ENCODE data around the gene NTN5. TPM values are rescaled to one million over a fixed set of nuclear protein-coding genes. Genes with fewer than 3 reads are reported as not detected.
A peak's percentile ranks its signal among the peaks of the same experiment; 100 is the strongest.

The NTN5 gene
- total RNA-seq, 1 experiment from 2014 or later, result 151 TPM

DNA sequence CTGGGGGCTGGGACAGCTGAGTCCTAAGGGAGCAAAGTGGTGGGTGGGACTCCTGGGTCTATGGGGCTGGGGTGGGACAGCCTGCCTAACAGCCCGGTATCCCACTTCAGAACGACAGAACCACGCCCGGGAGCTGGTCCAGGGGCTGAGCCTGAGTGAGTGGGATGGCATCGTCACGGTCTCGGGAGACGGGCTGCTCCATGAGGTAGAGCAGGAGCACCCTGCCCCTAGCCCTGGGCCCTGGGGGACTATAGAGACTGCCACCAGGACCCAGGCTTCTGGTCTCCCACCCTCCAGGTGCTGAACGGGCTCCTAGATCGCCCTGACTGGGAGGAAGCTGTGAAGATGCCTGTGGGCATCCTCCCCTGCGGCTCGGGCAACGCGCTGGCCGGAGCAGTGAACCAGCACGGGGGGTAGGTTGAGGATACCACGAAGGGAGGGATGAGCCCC lies 44.9 kb downstream of the NTN5 start:
- Histone ChIP-seq H3K27ac (no peak overlapping the region), H3K27me3 (no peaks in the 10 kb centered on the region), H3K4me1 (peaks cover 9% of the 10 kb centered on the region; the same call in 1 of the 2 replicates), H3K36me3 (peaks cover 6% of the 10 kb centered on the region; the same call in 1 of the 2 replicates), H3K4me3 (no peak overlapping the region), H3K9me3 (replicated peaks) (no peaks in the 10 kb centered on the region)
- DNase-seq, result no peak

- no peaks in the 10 kb centered on the region for H3K9me3 ChIP-seq (replicated peaks)
- peaks cover 9% of the 10 kb centered on the region; the same call in 1 of the 2 replicates for H3K4me1 ChIP-seq
- no peaks in the 10 kb centered on the region for H3K27me3 ChIP-seq
- peaks cover 6% of the 10 kb centered on the region; the same call in 1 of the 2 replicates for H3K36me3 ChIP-seq
- DNase-seq, result no peak
- no peak overlapping the region for H3K4me3 ChIP-seq
- H3K27ac ChIP-seq, result no peak overlapping the region
Observed at GRCh38 chr19:48627201-48627864, 45.5 kb downstream of the NTN5 start.

GRCh38 chr19:48625891-48626327 lies 46.9 kb downstream of the NTN5 start:
- peaks cover 6% of the 10 kb centered on the region; the same call in 1 of the 2 replicates for H3K36me3 ChIP-seq
- DNase-seq, result no peak
- no peak overlapping the region for H3K4me3 ChIP-seq
- no peak overlapping the region for H3K27ac ChIP-seq
- no peaks in the 10 kb centered on the region for H3K27me3 ChIP-seq
- H3K4me1 ChIP-seq, result peaks cover 9% of the 10 kb centered on the region; the same call in 1 of the 2 replicates
- no peaks in the 10 kb centered on the region for H3K9me3 ChIP-seq (replicated peaks)

GRCh38 chr19:48624791-48625723 lies 47.8 kb downstream of the NTN5 start:
- peaks cover 6% of the 10 kb centered on the region; the same call in 1 of the 2 replicates for H3K36me3 ChIP-seq
- H3K4me1 ChIP-seq, result peaks cover 9% of the 10 kb centered on the region; the same call in 1 of the 2 replicates
- H3K4me3 ChIP-seq, result peak overlapping the region; percentile 56
- no peaks in the 10 kb centered on the region for H3K27me3 ChIP-seq
- no peak for DNase-seq
- no peak overlapping the region; the same call in 1 of the 2 replicates for H3K27ac ChIP-seq
- no peaks in the 10 kb centered on the region for H3K9me3 ChIP-seq (replicated peaks)

GRCh38 chr19:48624067-48624594 lies 48.7 kb downstream of the NTN5 start:
- no peaks in the 10 kb centered on the region for H3K9me3 ChIP-seq (replicated peaks)
- DNase-seq, result peak; percentile 98
- H3K27ac ChIP-seq, result peak overlapping the region; percentile 84
- peak overlapping the region; percentile 56 for H3K4me3 ChIP-seq
- H3K36me3 ChIP-seq, result no peaks in the 10 kb centered on the region
- H3K4me1 ChIP-seq, result peaks cover 9% of the 10 kb centered on the region; the same call in 1 of the 2 replicates
- no peaks in the 10 kb centered on the region for H3K27me3 ChIP-seq

DNA sequence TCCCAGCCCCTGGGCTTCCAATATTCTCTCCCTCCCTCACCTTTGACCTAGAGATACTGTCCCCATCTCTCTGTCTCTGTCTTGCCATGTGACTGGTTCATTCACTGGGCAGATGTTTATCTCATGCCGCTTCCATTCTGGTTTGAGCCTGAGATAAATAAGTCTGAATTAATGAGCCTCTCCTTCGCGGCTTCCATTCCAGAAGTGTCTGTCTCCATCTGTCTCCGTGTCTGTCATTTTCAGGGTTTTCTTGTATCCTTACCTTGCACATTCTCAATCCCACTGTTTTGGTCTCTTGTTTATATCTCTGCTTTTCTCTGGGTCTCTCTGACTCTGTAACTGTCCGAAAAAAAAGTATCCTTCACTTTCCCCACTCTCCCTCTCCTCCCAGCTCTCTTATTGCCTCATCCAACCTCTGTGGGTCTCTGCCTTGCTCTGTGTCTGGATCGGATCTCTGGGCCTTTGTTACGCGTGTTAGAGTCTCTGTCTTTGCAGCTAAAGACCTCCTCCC lies 49.2 kb downstream of the NTN5 start:
- no peaks in the 10 kb centered on the region for H3K36me3 ChIP-seq
- no peaks in the 10 kb centered on the region for H3K9me3 ChIP-seq (replicated peaks)
- H3K4me3 ChIP-seq, result peak overlapping the region; percentile 56
- peak overlapping the region; percentile 84 for H3K27ac ChIP-seq
- DNase-seq, result peak in 1 of 2 experiments; percentile 40
- H3K27me3 ChIP-seq, result no peaks in the 10 kb centered on the region
- peaks cover 9% of the 10 kb centered on the region; the same call in 1 of the 2 replicates for H3K4me1 ChIP-seq

GRCh38 chr19:48619692-48620585 lies 52.9 kb downstream of the NTN5 start:
- peaks cover 4% of the 10 kb centered on the region; the same call in 1 of the 2 replicates for H3K4me1 ChIP-seq
- peaks cover 35% of the 10 kb centered on the region for H3K36me3 ChIP-seq
- no peak for DNase-seq
- peak overlapping the region; percentile 83 for H3K27ac ChIP-seq
- H3K27me3 ChIP-seq, result no peaks in the 10 kb centered on the region
- no peaks in the 10 kb centered on the region for H3K9me3 ChIP-seq (replicated peaks)
- H3K4me3 ChIP-seq, result peak overlapping the region; percentile 88

GRCh38 chr19:48618916-48619691 lies 53.7 kb downstream of the NTN5 start, which contains the start of the genes RPL18 and SPHK2:
RPL18 (minus strand) TSS chr19:48619178; CDS start chr19:48619143, 35 bp downstream.
SPHK2 (plus strand) TSS chr19:48619506; CDS start chr19:48620515, 1,009 bp downstream.
- no peaks in the 10 kb centered on the region for H3K27me3 ChIP-seq
- H3K36me3 ChIP-seq, result peaks cover 41% of the 10 kb centered on the region
- H3K9me3 ChIP-seq (replicated peaks), result no peaks in the 10 kb centered on the region
- peak within 1 kb of the TSS; percentile 88 for H3K4me3 ChIP-seq
- H3K4me1 ChIP-seq, result peaks cover 4% of the 10 kb centered on the region; the same call in 1 of the 2 replicates
- DNase-seq, result peak; percentile 99
- peak within 1 kb of the TSS; percentile 83 for H3K27ac ChIP-seq

GRCh38 chr19:48618278-48618915 lies 54.4 kb downstream of the NTN5 start:
- H3K4me1 ChIP-seq, result peaks cover 2% of the 10 kb centered on the region; the same call in 1 of the 2 replicates
- no peak for DNase-seq
- H3K4me3 ChIP-seq, result peak overlapping the region; percentile 88
- no peaks in the 10 kb centered on the region for H3K27me3 ChIP-seq
- H3K9me3 ChIP-seq (replicated peaks), result no peaks in the 10 kb centered on the region
- peaks cover 44% of the 10 kb centered on the region for H3K36me3 ChIP-seq
- H3K27ac ChIP-seq, result peak overlapping the region; percentile 83

DNA sequence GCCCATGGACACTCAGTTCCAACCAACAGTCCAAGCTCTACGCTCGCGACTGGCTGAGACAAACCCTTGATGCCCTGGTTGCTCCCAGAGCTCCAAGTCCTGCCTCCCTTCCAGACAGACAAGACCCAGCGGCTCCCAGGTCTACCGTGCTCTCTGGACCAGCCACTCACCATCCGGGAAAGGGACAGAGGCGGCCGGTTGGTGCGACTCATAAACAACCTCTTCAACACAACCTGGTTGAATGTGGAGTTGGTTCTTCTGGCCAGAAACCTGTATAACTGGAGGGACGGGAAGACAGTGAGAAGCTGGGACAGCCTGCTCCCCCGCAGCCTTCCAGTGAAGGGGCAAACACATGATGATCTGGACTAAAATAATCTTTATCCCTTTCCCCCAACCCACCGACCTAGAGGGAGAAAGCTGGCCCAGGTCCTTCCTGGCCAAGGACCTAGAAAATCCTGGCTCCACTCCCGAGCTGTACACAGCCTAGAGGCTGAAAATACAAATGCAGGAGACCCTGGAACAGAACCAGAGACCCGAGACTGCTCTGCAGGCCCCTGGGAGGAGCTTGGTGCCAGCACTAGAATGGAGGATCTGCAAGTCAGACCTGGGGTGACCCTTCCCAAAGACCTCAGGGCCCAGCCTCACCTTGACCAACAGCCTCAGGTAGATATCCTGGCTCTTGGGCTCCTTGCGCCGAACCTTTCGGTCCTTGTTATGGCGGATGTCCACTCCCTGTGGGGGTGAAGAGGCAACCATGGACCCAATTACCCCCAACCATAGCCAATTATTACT lies 55.5 kb downstream of the NTN5 start:
- H3K4me3 ChIP-seq, result peak overlapping the region; percentile 88
- H3K27ac ChIP-seq, result no peak overlapping the region
- peaks cover 44% of the 10 kb centered on the region for H3K36me3 ChIP-seq
- no peaks in the 10 kb centered on the region for H3K4me1 ChIP-seq
- no peaks in the 10 kb centered on the region for H3K27me3 ChIP-seq
- no peaks in the 10 kb centered on the region for H3K9me3 ChIP-seq (replicated peaks)
- no peak for DNase-seq

- H3K27me3 ChIP-seq, result no peaks in the 10 kb centered on the region
- H3K4me1 ChIP-seq, result no peaks in the 10 kb centered on the region
- H3K36me3 ChIP-seq, result peaks cover 44% of the 10 kb centered on the region
- H3K4me3 ChIP-seq, result no peak overlapping the region
- DNase-seq, result no peak
- no peak overlapping the region for H3K27ac ChIP-seq
- no peaks in the 10 kb centered on the region for H3K9me3 ChIP-seq (replicated peaks)
Observed at GRCh38 chr19:48616491-48617056, 56.2 kb downstream of the NTN5 start.

- Histone ChIP-seq H3K36me3 (peaks cover 44% of the 10 kb centered on the region), H3K4me1 (no peaks in the 10 kb centered on the region), H3K4me3 (no peak overlapping the region), H3K27ac (no peak overlapping the region), H3K27me3 (no peaks in the 10 kb centered on the region), H3K9me3 (replicated peaks) (no peaks in the 10 kb centered on the region)
- no peak for DNase-seq
Observed at GRCh38 chr19:48616041-48616436, 56.8 kb downstream of the NTN5 start.
